Measurements from ENCODE around the gene PTPRD. TPM values are rescaled to one million over a fixed set of nuclear protein-coding genes. Genes with fewer than 3 reads are reported as not detected.

The PTPRD gene
- total RNA-seq, 4 donors from 2014 or later = 0.72 to 8.0 (median 3.0) TPM

DNA sequence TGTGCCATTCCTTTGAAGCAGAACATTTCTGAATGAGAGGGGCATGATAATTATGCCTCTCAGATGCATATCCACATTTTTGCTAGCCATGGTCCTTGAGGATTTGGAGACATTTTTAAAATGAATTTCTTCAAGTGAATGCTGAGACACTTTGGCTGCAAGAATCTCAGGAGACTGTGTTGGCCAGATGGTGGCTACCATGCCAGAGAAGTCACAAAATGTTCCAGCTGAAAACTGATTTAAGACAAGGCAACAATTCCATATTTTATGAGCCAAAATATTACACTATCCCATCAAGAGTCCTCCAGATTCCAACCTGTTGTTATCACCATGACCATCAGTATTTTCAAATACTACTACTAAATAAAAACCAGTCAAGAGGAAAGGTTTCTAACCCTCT lies 1953.7 kb downstream of the PTPRD start:
- H3K4me3 ChIP-seq (ENCODE audit: low read depth, poor library complexity, severe bottlenecking) = no peak overlapping the region
- intact Hi-C loops (cut with DNase I; ENCODE audit: low total_unique reads) = no loop called here
- TF ChIP-seq POLR2A (IDR thresholded peaks at IDR 0.05) (no peak), CTCF (IDR thresholded peaks at IDR 0.05) (no peak)
- DNase-seq (ENCODE audit: low spot score in 2 of 2) = no peak

DNA sequence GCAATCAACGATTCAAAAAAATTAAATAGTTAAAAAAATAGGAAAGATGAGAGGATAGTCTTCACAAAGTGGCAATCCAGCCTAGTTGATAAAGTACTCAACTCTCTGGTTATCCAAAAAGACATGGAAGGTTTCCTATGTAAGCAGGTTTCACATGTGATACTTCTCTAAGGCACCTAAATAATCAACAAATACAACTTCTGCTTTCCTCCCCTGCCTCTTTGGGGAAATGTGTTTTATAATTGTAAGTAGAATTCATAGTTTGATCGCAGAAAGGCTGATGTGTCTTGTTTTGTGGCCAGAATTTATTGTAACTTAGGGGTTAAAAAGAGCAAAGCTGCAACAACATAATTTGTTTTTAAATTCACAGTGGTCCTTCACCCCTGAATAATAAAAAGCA lies 1957.7 kb downstream of the PTPRD start:
- intact Hi-C loops (cut with DNase I; ENCODE audit: low total_unique reads) = no loop called here
- no peak overlapping the region for H3K4me3 ChIP-seq (ENCODE audit: low read depth, poor library complexity, severe bottlenecking)
- no peak for TF ChIP-seq POLR2A (IDR thresholded peaks at IDR 0.05)
- no peak for TF ChIP-seq CTCF (IDR thresholded peaks at IDR 0.05)
- DNase-seq (ENCODE audit: low spot score in 2 of 2) = no peak
- 82% methylated on average over 2 of the region's 2 CpGs for WGBS, 2 donors

DNA sequence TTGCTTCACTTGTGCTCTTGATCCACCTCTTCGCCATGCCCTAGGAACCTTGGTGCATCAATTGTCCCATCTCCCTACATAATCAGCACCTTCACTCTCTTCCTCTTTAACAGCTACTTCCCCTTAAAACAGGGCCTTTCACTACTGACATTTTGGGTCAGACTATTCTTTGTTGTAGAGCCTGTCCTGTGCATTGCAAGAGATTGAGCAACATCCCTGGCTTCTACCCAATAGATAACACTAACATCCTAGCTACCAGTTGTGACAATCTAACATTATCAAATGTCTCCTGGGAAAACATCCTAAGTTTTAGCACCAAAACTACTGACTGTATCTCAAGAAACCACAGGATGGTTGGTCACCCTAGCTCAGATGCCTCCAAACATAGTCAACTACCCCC lies 1958.9 kb downstream of the PTPRD start:
- 89 to 91% methylated on average over 1 of the region's 1 CpG for WGBS, 2 donors
- intact Hi-C loops (cut with DNase I; ENCODE audit: low total_unique reads) = no loop called here
- TF ChIP-seq CTCF (IDR thresholded peaks at IDR 0.05) (no peak), POLR2A (IDR thresholded peaks at IDR 0.05) (no peak)
- H3K4me3 ChIP-seq (ENCODE audit: low read depth, poor library complexity, severe bottlenecking) = no peak overlapping the region
- DNase-seq (ENCODE audit: low spot score in 2 of 2) = no peak

GRCh38 chr9:8653111-8653510 lies 1959.7 kb downstream of the PTPRD start:
- 83 to 85% methylated on average over 2 of the region's 2 CpGs for WGBS, 2 donors
- intact Hi-C loops (cut with DNase I; ENCODE audit: low total_unique reads) = no loop called here

DNA sequence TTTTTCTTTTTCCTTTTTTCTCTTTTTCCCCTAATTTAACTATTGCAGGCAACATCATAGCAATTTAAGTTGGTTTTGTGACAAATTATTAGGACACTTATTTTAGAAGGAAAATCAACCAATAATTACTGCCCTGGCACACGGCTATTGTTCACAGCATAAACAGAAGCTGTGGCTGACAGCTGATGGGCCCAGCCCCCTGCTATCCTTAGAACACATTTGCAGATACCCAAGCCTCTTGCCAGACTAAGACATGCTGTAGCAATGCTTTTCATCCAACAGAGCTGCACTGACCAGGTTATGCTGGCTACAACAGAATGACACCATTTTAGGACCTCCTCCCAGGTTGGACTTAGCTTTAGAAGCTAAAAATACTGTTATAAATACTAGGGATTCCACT lies 1960.5 kb downstream of the PTPRD start:
- H3K4me3 ChIP-seq (ENCODE audit: low read depth, poor library complexity, severe bottlenecking) = no peak overlapping the region
- no peak for DNase-seq (ENCODE audit: low spot score in 2 of 2)
- 83 to 86% methylated on average over 1 of the region's 1 CpG for WGBS, 2 donors

More at GRCh38 chr9:8653111-8653510, 1959.7 kb downstream of the PTPRD start:
- no peak for TF ChIP-seq POLR2A (IDR thresholded peaks at IDR 0.05)
- no peak for TF ChIP-seq CTCF (IDR thresholded peaks at IDR 0.05)
- DNase-seq (ENCODE audit: low spot score in 2 of 2) = no peak
- no peak overlapping the region for H3K4me3 ChIP-seq (ENCODE audit: low read depth, poor library complexity, severe bottlenecking)

More for the DNA sequence above, 1960.5 kb downstream of the PTPRD start:
- intact Hi-C loops (cut with DNase I; ENCODE audit: low total_unique reads) = no loop called here
- TF ChIP-seq CTCF (IDR thresholded peaks at IDR 0.05) (no peak), POLR2A (IDR thresholded peaks at IDR 0.05) (no peak)
